ENCODE measurements around the gene BPIFA2. TPM values are rescaled to one million over a fixed set of nuclear protein-coding genes. Genes with fewer than 3 reads are reported as not detected.

Gene BPIFA2
- total and polyA plus RNA-seq, 2 of the 4 experiments (the other 2 are of a cell fraction) = not detected

DNA sequence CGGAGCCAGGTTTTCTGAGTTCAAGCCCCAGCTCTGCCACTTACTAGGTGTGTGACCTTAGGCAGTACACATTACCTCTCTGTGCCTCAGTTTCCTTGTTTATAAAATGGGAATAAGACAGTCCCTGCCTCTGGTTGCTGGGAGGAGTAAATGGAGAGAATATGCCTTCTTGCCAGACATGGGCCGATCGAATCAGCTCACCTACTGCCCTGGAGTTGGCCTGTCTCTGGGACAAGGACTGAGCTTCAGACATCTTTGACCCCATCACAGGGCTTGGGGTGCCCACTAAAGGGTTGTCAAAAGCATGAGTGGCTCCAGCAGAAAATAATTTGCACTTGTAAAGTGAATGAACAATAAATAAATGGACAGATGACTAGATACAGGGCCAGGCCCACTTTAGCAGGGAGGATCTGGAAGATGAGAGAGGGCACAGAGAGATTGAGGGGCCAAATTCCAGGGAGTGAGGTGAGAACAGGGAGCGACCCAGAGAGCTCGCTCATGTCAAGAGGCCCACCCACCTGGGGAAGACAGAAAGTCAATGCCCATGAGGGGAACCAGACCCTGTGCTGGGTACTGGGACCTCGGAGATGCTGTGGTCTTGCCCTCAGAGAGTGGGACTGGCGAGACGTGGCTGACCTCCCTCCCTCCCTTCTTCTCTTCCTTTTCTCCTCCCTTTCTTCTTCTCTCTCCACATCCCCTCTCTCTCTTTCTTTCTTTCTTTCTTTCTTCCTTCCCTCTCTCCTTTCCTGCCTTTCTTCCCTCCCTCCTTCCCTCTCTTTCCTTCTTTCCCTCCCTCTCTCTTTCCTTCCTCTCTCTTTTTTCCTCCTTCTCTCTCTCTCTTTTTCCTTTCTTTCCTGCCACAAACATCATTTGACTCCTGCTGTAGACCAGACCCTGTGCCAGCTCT is 3.9 kb upstream of the BPIFA2 start:
- Histone ChIP-seq H3K27me3 (ENCODE audit: control insufficient read depth, insufficient read depth, low read length) (no peaks in the 10 kb centered on the region), H3K56ac (ENCODE audit: extremely low read depth, insufficient read depth, low read length) (no peak overlapping the region), H2BK20ac (ENCODE audit: low read depth, low read length) (no peak overlapping the region), H2BK120ac (ENCODE audit: low read depth, low read length) (no peak overlapping the region), H3K4me2 (ENCODE audit: low read depth, low read length) (no peak overlapping the region), H3K36me3 (ENCODE audit: control insufficient read depth, insufficient read depth, low read length) (no peaks in the 10 kb centered on the region), H4K91ac (ENCODE audit: insufficient read depth, low read depth, low read length) (no peak overlapping the region), H3K79me1 (ENCODE audit: low read depth in 1 of 2, low read length in 2 of 2) (no peaks in the 10 kb centered on the region), H3K14ac (replicated peaks; ENCODE audit: low read depth, low read length) (no peak overlapping the region), H3K9me3 (ENCODE audit: control insufficient read depth, insufficient read depth, low read length) (no peaks in the 10 kb centered on the region), H3K23ac (ENCODE audit: low read depth, low read length) (no peak overlapping the region), H3K18ac (ENCODE audit: low read depth, low read length) (no peak overlapping the region), H2BK5ac (ENCODE audit: low read depth, low read length, poor library complexity, severe bottlenecking) (no peak overlapping the region), H3K4me1 (ENCODE audit: control insufficient read depth, insufficient read depth, low read length) (no peaks in the 10 kb centered on the region), H2AK5ac (ENCODE audit: low read depth, low read length) (no peak overlapping the region), H2AFZ (replicated peaks; ENCODE audit: low read length, poor library complexity) (no peak overlapping the region), H3K4ac (ENCODE audit: low read depth, low read length) (no peak overlapping the region), H3K9me1 (ENCODE audit: insufficient read depth, low read length) (no peaks in the 10 kb centered on the region), H4K8ac (ENCODE audit: low read depth in 2 of 2, low read length in 2 of 2) (no peak overlapping the region), H2BK15ac (ENCODE audit: low read depth, low read length) (no peak overlapping the region), H4K5ac (ENCODE audit: low read depth, low read length) (no peak overlapping the region), H4K20me1 (ENCODE audit: insufficient read depth, low read length) (no peaks in the 10 kb centered on the region), H3K9ac (ENCODE audit: low read depth, low read length) (no peak overlapping the region), H2AK9ac (replicated peaks; ENCODE audit: low read depth, low read length, poor library complexity) (no peak overlapping the region), H3K4me3 (ENCODE audit: insufficient read depth, low read depth, low read length) (no peak overlapping the region), H3K27ac (ENCODE audit: insufficient read depth, low read length) (no peak overlapping the region)
- ATAC-seq (ENCODE audit: low read depth) = no peak
- WGBS, 2 experiments (ENCODE audit: extremely low coverage in 2 of 2, insufficient read length in 1 of 2) = 18% methylated on average over 2 of the region's 8 CpGs; no CpG with 5 or more reads in 1 of the 2 experiments
- BruUV-seq (replicated peaks) = no TSS peak
- in situ Hi-C loops (cut with MboI; ENCODE audit: low sequenced_read_pairs) = no loop called here
- intact Hi-C loops (cut with micrococcal nuclease) = no loop called here
- CTCF ChIA-PET = no interaction called here
- dilution Hi-C loops (cut with HindIII; ENCODE audit: low sequenced_read_pairs, unreplicated experiment) = no loop called here
- DNase-seq = no peak
- POLR2A ChIA-PET (ENCODE audit: unreplicated experiment) = no interaction called here
- TF ChIP-seq MXI1 (IDR thresholded peaks at IDR 0.05; ENCODE audit: borderline replicate concordance, low read depth, low read length) (no peak), RCOR1 (IDR thresholded peaks at IDR 0.05; ENCODE audit: insufficient replicate concordance, low read length) (no peak), SMC3 (IDR thresholded peaks at IDR 0.05; ENCODE audit: low read depth, low read length) (no peak), ELK1 (IDR thresholded peaks at IDR 0.05; ENCODE audit: borderline replicate concordance, low read depth, low read length) (no peak), MAFK (IDR thresholded peaks at IDR 0.05; ENCODE audit: low read depth, low read length) (no peak)
- TF ChIP-seq, protein P1, sequence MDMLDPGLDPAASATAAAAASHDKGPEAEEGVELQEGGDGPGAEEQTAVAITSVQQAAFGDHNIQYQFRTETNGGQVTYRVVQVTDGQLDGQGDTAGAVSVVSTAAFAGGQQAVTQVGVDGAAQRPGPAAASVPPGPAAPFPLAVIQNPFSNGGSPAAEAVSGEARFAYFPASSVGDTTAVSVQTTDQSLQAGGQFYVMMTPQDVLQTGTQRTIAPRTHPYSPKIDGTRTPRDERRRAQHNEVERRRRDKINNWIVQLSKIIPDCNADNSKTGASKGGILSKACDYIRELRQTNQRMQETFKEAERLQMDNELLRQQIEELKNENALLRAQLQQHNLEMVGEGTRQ (IDR thresholded peaks at IDR 0.05; ENCODE audit: low read depth, low read length) = no peak

Measured in IMR-90 (cell line).